Measurements from ENCODE around the gene TAF5L.
"Not testable (repeated sequence)": the region's sequence is repeated elsewhere in the genome, so short reads cannot be mapped to it uniquely, and the experiment has no call there.

The TAF5L gene

GRCh38 chr1:229607370-229607769 lies 18.6 kb downstream of the TAF5L start:
- Mint-ChIP-seq H3K4me3 (no peak overlapping the region), H3K27ac (no peak overlapping the region), H3K9me3 (no peaks in the 10 kb centered on the region), H3K4me1 (no peaks in the 10 kb centered on the region), H3K36me3 (peaks cover 57% of the 10 kb centered on the region), H3K27me3 (no peaks in the 10 kb centered on the region)
- CTCF ChIA-PET: interaction anchor here (0.6 kb wide), 1 partner anchor 223 kb away, joined by 3 read pairs; no protein-coding TSS in a partner anchor
- no peak for DNase-seq

DNA sequence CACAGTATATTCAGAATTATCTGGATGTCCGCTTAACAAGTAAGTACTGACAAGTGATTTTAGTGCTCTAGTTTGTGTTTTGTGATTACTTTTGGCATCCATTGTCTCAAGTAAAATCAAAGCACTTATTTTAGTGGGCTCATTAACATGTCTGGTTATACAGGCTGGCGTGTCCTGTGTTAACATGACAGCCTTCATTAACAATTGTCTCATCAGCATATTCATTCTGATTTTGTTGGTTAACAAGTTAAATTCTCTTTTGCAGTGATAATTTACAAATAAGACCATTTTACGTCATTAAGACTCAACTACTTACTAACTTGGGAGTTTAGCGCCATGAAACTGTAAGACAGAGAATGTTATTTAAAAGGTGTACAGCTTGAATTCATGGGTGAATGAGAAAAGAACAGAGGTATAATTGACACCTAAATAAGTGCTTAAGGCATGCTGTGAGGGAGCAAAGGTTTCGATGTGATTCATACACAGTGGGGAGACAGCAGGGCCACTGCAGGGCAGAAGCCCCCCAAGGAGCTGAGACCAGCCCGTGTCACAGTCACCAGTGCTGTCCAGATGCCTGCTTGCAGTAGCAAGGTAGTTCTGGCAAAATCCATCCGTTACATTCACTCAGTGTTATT lies 22.4 kb downstream of the TAF5L start:
- peaks cover 54% of the 10 kb centered on the region for H3K36me3 Mint-ChIP-seq
- CTCF ChIA-PET: no interaction called here
- H3K4me3 Mint-ChIP-seq: no peak overlapping the region
- no peaks in the 10 kb centered on the region for H3K4me1 Mint-ChIP-seq
- H3K27me3 Mint-ChIP-seq: no peaks in the 10 kb centered on the region
- H3K27ac Mint-ChIP-seq: no peak overlapping the region
- DNase-seq: no peak
- no peaks in the 10 kb centered on the region for H3K9me3 Mint-ChIP-seq

DNA sequence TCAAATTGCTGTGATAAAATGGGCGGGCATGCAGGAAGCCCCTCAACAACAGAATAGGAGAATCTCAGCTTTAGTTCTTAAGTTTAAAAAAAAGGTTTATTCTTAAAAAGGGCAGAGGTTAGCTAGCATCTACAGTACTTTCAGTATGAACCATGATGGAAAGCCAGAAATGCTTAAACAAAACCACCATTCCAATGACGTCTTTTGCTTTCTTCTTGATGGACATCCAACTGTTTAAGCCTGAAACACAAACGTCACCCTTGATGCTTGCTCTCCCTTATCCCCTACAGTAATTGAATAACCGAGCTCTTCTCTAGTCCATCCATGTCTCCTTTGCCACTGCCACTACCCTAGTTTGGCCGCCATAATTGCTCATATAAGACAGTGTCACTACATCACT lies 25.7 kb downstream of the TAF5L start:
- Mint-ChIP-seq H3K36me3 (peaks cover 45% of the 10 kb centered on the region), H3K27me3 (no peaks in the 10 kb centered on the region), H3K27ac (no peak overlapping the region), H3K4me1 (no peaks in the 10 kb centered on the region), H3K4me3 (no peak overlapping the region), H3K9me3 (no peaks in the 10 kb centered on the region)
- DNase-seq: no peak
- CTCF ChIA-PET: no interaction called here

GRCh38 chr1:229599218-229599954 lies 26.5 kb downstream of the TAF5L start:
- no peaks in the 10 kb centered on the region for H3K4me1 Mint-ChIP-seq
- H3K9me3 Mint-ChIP-seq: no peaks in the 10 kb centered on the region
- peaks cover 47% of the 10 kb centered on the region for H3K36me3 Mint-ChIP-seq
- H3K27me3 Mint-ChIP-seq: no peaks in the 10 kb centered on the region
- no peak for DNase-seq
- CTCF ChIA-PET: no interaction called here
- no peak overlapping the region for H3K4me3 Mint-ChIP-seq
- H3K27ac Mint-ChIP-seq: no peak overlapping the region

GRCh38 chr1:229597877-229598276 lies 28.0 kb downstream of the TAF5L start:
- DNase-seq: no peak
- H3K9me3 Mint-ChIP-seq: no peaks in the 10 kb centered on the region
- H3K27me3 Mint-ChIP-seq: no peaks in the 10 kb centered on the region
- no peaks in the 10 kb centered on the region for H3K4me1 Mint-ChIP-seq
- no peak overlapping the region for H3K4me3 Mint-ChIP-seq
- H3K27ac Mint-ChIP-seq: no peak overlapping the region
- H3K36me3 Mint-ChIP-seq: peaks cover 53% of the 10 kb centered on the region
- CTCF ChIA-PET: no interaction called here

GRCh38 chr1:229596925-229597699 lies 28.8 kb downstream of the TAF5L start:
- no peaks in the 10 kb centered on the region for H3K27me3 Mint-ChIP-seq
- no peak overlapping the region for H3K4me3 Mint-ChIP-seq
- CTCF ChIA-PET: no interaction called here
- no peak for DNase-seq
- no peak overlapping the region for H3K27ac Mint-ChIP-seq
- no peaks in the 10 kb centered on the region for H3K4me1 Mint-ChIP-seq
- peaks cover 49% of the 10 kb centered on the region for H3K36me3 Mint-ChIP-seq
- no peaks in the 10 kb centered on the region for H3K9me3 Mint-ChIP-seq

GRCh38 chr1:229595876-229596275 lies 30.0 kb downstream of the TAF5L start:
- CTCF ChIA-PET: interaction anchor here (0.6 kb wide), 1 partner anchor 1117 kb away, joined by 3 read pairs; no protein-coding TSS in a partner anchor

DNA sequence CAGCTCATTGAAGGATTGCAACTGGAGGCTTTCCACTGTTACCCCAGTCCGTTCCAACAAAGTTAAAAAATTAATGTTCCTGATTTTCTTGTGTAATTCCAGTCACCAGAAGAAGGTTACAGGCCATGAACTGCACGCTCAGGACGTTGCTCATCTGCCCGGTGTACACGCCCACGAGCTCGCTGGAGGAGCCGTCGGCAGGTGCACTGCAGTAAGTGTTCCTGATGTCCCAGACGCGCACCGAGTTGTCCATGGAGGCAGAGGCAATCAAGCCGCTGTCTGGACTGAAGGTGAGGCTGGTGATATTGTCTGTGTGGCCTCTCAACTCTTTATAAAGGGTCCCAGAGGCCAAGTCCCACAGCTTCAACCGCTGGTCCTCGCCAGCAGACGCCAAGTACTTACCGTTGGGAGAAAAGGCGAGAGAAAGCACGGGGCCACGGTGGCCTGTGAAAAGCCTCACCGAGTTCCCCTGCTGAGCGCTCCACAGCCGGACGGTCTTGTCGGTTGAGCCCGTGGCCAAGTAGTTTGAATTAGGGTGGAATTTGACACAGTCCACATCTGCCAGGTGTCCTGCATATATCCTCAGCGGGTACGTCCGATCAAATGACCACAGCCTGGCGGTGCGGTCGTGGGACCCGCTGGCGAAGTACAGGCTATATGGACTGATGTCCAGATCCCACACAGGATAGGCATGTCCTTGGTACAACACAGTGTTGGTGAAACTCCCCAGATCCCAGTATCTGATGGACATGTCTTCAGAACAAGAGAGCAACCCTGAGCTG lies 31.5 kb downstream of the TAF5L start:
- H3K4me1 Mint-ChIP-seq: no peaks in the 10 kb centered on the region
- peaks cover 40% of the 10 kb centered on the region for H3K36me3 Mint-ChIP-seq
- no peaks in the 10 kb centered on the region for H3K9me3 Mint-ChIP-seq
- H3K27me3 Mint-ChIP-seq: no peaks in the 10 kb centered on the region
- no peak for DNase-seq
- no peak overlapping the region for H3K27ac Mint-ChIP-seq
- no peak overlapping the region for H3K4me3 Mint-ChIP-seq
- CTCF ChIA-PET: no interaction called here

More at GRCh38 chr1:229595876-229596275, 30.0 kb downstream of the TAF5L start:
- H3K4me1 Mint-ChIP-seq, DNase-seq, H3K27ac Mint-ChIP-seq, H3K4me3 Mint-ChIP-seq, H3K9me3 Mint-ChIP-seq, H3K27me3 Mint-ChIP-seq: not testable (repeated sequence)
- H3K36me3 Mint-ChIP-seq: peaks cover 40% of the 10 kb centered on the region

GRCh38 chr1:229593800-229594199 lies 32.1 kb downstream of the TAF5L start:
- no peak overlapping the region for H3K4me3 Mint-ChIP-seq
- H3K4me1 Mint-ChIP-seq: no peaks in the 10 kb centered on the region
- no peaks in the 10 kb centered on the region for H3K27me3 Mint-ChIP-seq
- CTCF ChIA-PET: no interaction called here
- H3K27ac Mint-ChIP-seq: no peak overlapping the region
- H3K9me3 Mint-ChIP-seq: no peaks in the 10 kb centered on the region
- DNase-seq: no peak
- peaks cover 36% of the 10 kb centered on the region for H3K36me3 Mint-ChIP-seq

DNA sequence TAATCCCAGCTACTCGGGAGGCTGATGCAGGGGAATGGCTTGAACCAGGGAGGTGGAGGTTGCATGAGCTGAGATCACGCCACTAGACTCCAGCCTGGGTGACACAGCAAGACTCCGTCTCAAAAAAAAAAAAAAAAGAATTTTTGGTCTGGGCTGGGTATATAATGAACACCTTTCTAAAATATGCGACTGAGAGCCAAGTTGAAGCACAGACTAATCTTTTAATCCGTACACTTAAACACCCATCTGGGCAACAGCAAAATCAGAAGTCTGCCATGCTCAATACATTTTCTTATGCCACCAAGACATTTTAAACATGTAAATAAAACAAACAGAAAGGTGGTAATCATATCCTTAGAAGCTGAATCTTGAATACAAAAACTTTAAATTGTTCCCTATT lies 35.8 kb downstream of the TAF5L start:
- no peak for DNase-seq
- Mint-ChIP-seq H3K4me1 (no peaks in the 10 kb centered on the region), H3K9me3 (no peaks in the 10 kb centered on the region), H3K4me3 (no peak overlapping the region), H3K27me3 (no peaks in the 10 kb centered on the region), H3K36me3 (peaks cover 24% of the 10 kb centered on the region), H3K27ac (no peak overlapping the region)
- CTCF ChIA-PET: interaction anchor here (1.2 kb wide), 1 partner anchor 11 kb away, joined by 3 read pairs; no protein-coding TSS in a partner anchor

DNA sequence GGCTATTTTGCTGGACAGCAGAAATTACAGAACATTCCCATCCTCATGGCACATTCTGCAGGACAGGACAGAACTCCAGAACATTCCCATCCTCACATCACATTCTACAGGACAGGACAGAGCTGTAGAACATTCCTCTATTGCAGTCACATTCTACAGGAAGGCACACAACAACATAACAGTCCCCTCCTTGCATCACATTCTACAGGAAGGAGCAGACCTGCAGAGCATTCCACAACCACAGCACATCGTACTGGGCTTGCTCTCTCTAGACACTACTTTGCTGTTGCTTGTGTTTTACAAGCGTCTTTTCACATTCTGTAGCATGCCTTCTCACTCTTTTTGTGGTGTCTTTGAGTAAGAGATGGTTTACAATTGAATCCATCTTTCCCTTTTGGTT lies 40.6 kb downstream of the TAF5L start:
- CTCF ChIA-PET: no interaction called here
- H3K27me3 Mint-ChIP-seq: peaks cover 4% of the 10 kb centered on the region
- H3K27ac Mint-ChIP-seq: no peak overlapping the region

DNA sequence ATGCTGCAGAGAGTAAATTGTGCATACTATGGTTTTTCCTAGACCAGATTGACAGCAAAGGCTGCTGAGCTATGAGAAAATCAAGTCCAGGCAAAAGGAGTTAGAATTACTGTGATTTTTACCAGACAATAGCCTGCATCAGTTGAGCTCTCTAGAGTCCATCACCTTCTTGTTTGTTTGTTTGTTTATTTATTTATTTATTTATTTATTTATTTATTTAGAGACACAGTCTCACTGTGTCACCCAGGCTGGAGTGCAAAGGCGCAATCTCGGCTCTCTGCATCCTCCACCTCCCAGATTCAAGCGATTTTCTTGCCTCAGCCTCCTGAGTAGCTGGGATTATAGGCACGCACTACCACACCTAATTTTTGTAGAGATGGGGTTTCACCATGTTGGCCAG lies 43.2 kb downstream of the TAF5L start:
- DNase-seq: no peak
- Mint-ChIP-seq H3K9me3 (no peaks in the 10 kb centered on the region), H3K27ac (no peak overlapping the region), H3K4me3 (no peak overlapping the region), H3K27me3 (peaks cover 14% of the 10 kb centered on the region), H3K4me1 (peaks cover 3% of the 10 kb centered on the region), H3K36me3 (no peaks in the 10 kb centered on the region)
- CTCF ChIA-PET: no interaction called here

More for the DNA sequence above, 40.6 kb downstream of the TAF5L start:
- Mint-ChIP-seq H3K4me1 (no peaks in the 10 kb centered on the region), H3K36me3 (peaks cover 3% of the 10 kb centered on the region), H3K4me3 (no peak overlapping the region), H3K9me3 (no peaks in the 10 kb centered on the region)
- DNase-seq: no peak

DNA sequence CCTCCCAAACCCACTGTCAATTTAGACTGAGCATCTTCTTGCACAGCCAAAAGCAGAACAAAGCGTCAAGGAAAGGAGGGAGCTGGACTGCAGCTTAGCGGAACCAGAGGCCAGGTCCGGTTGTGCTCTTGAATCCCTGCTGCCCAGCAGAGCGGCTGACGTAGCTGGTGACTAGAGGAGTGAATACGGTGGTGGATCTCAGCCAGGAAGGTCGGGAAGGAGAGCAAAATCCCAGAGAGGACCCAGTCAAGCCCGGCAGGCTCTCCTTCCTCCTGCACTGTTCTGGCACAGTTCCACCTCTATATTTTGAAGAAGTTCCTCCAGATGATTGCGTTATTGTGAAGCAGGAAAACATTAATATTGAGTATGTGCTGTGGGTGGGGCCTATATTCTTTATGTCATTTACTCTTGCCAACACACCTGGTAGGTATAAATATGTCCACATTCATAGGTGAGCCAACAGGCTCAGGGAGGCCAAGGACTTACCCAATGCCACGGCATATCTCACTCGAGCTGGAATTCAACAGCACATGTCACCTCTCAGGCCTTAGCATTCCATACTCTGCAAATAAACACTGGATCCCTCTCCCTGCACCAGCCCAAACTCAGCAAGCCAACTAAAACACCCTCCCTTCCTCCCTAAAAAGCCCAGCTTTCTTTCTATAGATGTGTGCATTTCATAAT lies 43.8 kb downstream of the TAF5L start:
- Mint-ChIP-seq H3K27me3 (peaks cover 14% of the 10 kb centered on the region), H3K9me3 (no peaks in the 10 kb centered on the region), H3K4me3 (no peak overlapping the region), H3K36me3 (no peaks in the 10 kb centered on the region), H3K27ac (no peak overlapping the region), H3K4me1 (peaks cover 3% of the 10 kb centered on the region)
- DNase-seq: no peak
- CTCF ChIA-PET: no interaction called here

DNA sequence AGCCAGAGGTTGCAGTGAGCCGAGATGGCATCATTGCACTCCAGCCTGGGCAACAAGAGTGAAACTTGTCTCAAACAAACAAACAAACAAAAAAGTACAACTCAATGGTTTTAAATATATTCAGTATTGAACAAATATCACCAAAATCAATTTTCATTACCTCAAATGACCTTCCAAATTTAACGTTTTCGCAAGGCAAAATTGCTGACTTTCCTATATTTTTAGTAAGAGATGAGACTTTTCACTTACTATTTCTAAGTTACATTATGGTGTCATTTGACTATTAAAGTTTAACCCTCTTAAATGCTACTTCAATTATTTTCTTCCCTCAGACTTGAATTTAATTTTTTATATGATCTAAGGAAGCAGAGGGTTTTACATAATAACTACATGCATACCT lies 44.4 kb downstream of the TAF5L start:
- H3K36me3 Mint-ChIP-seq: no peaks in the 10 kb centered on the region
- CTCF ChIA-PET: no interaction called here
- H3K27ac Mint-ChIP-seq: no peak overlapping the region

More for the DNA sequence above, 44.4 kb downstream of the TAF5L start:
- Mint-ChIP-seq H3K9me3 (no peaks in the 10 kb centered on the region), H3K27me3 (peaks cover 14% of the 10 kb centered on the region), H3K4me1 (peaks cover 3% of the 10 kb centered on the region), H3K4me3 (no peak overlapping the region)
- DNase-seq: no peak
